Measurements from ENCODE around the gene ARHGAP36. TPM values are rescaled to one million over a fixed set of nuclear protein-coding genes. Genes with fewer than 3 reads are reported as not detected.

Gene ARHGAP36
- total RNA-seq (2022; extraction: Qiagen RNA extraction): not detected in 5 replicates

GRCh38 chrX:131058136-131058868, at the start of gene ARHGAP36:
Gene ARHGAP36, plus strand, starts transcription at chrX:131058346. Its CDS starts 23,320 bp downstream, at chrX:131081666.

Other genes with a start within 250 kb of the ARHGAP36 start
- 6.7 to 9.3 TPM (median 8.3 TPM) in 5 replicates for gene ENOX2, start 155.1 kb upstream of the ARHGAP36 start, total RNA-seq (2022; extraction: Qiagen RNA extraction)
- gene IGSF1, start 231.0 kb downstream of the ARHGAP36 start, total RNA-seq (2022; extraction: Qiagen RNA extraction): 0.28 to 0.37 TPM (median 0.30 TPM) in 5 replicates

All from A549 treated with Hydrocortisone at 1 μM for 4 hours (cell line).